Progenitor cell of endocrine pancreas (in vitro differentiated cells): ENCODE measurements around the gene CAMK4. TPM values are rescaled to one million over a fixed set of nuclear protein-coding genes. Genes with fewer than 3 reads are reported as not detected.

ENCODE experiments used
- DNase-seq: peaks from one replicate; pipeline ENCODE4 v3.0.0; 2021; ENCODE audit warnings: low spot score; ENCODE audit not compliant: unreplicated experiment
- H3K27ac Mint-ChIP-seq: 2 replicates; pipeline ENCODE4 v1.8.0; 2021; ENCODE audit warnings: mild to moderate bottlenecking, moderate library complexity, mixed read lengths
- H3K27me3 Mint-ChIP-seq: 2 replicates; pipeline ENCODE4 v1.8.0; 2021; ENCODE audit warnings: mixed read lengths
- H3K36me3 Mint-ChIP-seq: 2 replicates; pipeline ENCODE4 v1.8.0; 2022; ENCODE audit warnings: mixed read lengths; ENCODE audit not compliant: insufficient read depth
- H3K4me1 Mint-ChIP-seq: 2 replicates; pipeline ENCODE4 v1.8.0; 2021; ENCODE audit warnings: low read depth, mixed read lengths
- H3K4me3 Mint-ChIP-seq: 2 replicates; pipeline ENCODE4 v1.8.0; 2021; ENCODE audit warnings: low read depth, mild to moderate bottlenecking, moderate library complexity, mixed read lengths
- H3K9me3 Mint-ChIP-seq: 2 replicates; pipeline ENCODE4 v1.8.0; 2021; ENCODE audit warnings: low read depth, mixed read lengths
- total RNA-seq: library from RNA; stranded (reverse); gene quantifications from 2 replicates; pipeline ENCODE4 v1.2.1, GENCODE V29; 2021
- TF ChIP-seq, protein P1 (sequence below): fragments of 200-600 bp; sonication (generic); IDR thresholded peaks from one replicate; pipeline ENCODE4 v1.5.0; 2021; ENCODE audit warnings: antibody characterized with exemption, mild to moderate bottlenecking; ENCODE audit not compliant: unreplicated experiment

CAMK4 gene
- total RNA-seq, 1 donor from 2014 or later: 2.3 TPM

- no peaks in the 10 kb centered on the region for H3K36me3 Mint-ChIP-seq
- TF ChIP-seq, protein P1, sequence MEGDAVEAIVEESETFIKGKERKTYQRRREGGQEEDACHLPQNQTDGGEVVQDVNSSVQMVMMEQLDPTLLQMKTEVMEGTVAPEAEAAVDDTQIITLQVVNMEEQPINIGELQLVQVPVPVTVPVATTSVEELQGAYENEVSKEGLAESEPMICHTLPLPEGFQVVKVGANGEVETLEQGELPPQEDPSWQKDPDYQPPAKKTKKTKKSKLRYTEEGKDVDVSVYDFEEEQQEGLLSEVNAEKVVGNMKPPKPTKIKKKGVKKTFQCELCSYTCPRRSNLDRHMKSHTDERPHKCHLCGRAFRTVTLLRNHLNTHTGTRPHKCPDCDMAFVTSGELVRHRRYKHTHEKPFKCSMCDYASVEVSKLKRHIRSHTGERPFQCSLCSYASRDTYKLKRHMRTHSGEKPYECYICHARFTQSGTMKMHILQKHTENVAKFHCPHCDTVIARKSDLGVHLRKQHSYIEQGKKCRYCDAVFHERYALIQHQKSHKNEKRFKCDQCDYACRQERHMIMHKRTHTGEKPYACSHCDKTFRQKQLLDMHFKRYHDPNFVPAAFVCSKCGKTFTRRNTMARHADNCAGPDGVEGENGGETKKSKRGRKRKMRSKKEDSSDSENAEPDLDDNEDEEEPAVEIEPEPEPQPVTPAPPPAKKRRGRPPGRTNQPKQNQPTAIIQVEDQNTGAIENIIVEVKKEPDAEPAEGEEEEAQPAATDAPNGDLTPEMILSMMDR: no peak
- H3K9me3 Mint-ChIP-seq: no peaks in the 10 kb centered on the region
- no peak overlapping the region for H3K27ac Mint-ChIP-seq
- peaks cover 16% of the 10 kb centered on the region for H3K4me1 Mint-ChIP-seq
- DNase-seq: no peak
- no peaks in the 10 kb centered on the region for H3K27me3 Mint-ChIP-seq
- no peak overlapping the region for H3K4me3 Mint-ChIP-seq
Measured at GRCh38 chr5:111518777-111519176, 294.6 kb downstream of the CAMK4 start.

- no peak overlapping the region for H3K27ac Mint-ChIP-seq
- no peaks in the 10 kb centered on the region for H3K9me3 Mint-ChIP-seq
- no peaks in the 10 kb centered on the region for H3K27me3 Mint-ChIP-seq
- no peak overlapping the region for H3K4me3 Mint-ChIP-seq
- H3K4me1 Mint-ChIP-seq: peaks cover 13% of the 10 kb centered on the region
- no peaks in the 10 kb centered on the region for H3K36me3 Mint-ChIP-seq
- DNase-seq: no peak
- TF ChIP-seq, protein P1: no peak
Measured at GRCh38 chr5:111520908-111521307, 296.7 kb downstream of the CAMK4 start.

DNA sequence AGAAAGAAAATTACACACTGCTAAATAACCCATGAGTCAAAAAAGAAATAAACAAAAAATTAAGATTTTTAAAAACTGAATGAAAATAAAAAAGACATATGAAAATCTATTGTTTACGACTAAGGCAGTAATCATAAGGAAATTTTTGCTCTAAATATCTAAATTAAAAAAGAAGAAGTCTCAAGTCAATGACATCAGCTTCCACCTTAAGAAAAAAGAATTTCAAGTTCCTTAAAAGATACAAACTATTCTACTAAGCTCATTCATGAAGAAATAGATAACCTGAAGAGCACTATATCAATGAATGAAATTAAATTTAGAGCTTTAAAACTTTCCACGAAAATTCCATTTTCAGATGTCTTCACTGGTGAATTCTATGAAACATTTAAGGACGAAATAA is 303.9 kb downstream of the CAMK4 start:
- DNase-seq: no peak
- TF ChIP-seq, protein P1: no peak
- H3K9me3 Mint-ChIP-seq: no peaks in the 10 kb centered on the region
- no peak overlapping the region for H3K27ac Mint-ChIP-seq
- no peaks in the 10 kb centered on the region for H3K4me1 Mint-ChIP-seq
- H3K36me3 Mint-ChIP-seq: no peaks in the 10 kb centered on the region
- H3K27me3 Mint-ChIP-seq: peaks cover 3% of the 10 kb centered on the region
- no peak overlapping the region for H3K4me3 Mint-ChIP-seq

DNA sequence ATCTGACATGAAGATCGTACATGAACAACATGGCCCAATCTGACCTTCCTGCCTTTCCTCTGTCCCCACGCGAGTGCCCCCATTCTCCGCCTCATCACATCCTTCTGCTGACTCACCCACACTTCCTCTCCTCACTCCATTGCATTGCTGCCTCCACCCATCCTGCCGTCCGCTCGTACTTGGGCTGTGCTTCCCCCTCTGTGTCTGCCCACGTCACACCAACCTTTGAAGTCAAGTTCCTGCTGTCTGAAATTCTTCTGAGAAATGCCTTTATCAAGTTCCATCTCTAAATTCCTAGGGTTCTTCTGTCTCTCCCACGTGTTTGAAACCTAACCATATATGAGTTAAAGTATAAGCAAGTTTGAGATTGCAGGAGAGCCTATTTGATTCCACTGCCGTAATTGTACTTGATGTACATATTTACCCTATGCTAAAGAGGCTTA is 306.1 kb downstream of the CAMK4 start:
- peaks cover 7% of the 10 kb centered on the region for H3K9me3 Mint-ChIP-seq
- peaks cover 11% of the 10 kb centered on the region for H3K27me3 Mint-ChIP-seq
- DNase-seq: no peak
- TF ChIP-seq, protein P1: no peak
- no peaks in the 10 kb centered on the region for H3K4me1 Mint-ChIP-seq
- H3K27ac Mint-ChIP-seq: no peak overlapping the region
- H3K36me3 Mint-ChIP-seq: no peaks in the 10 kb centered on the region
- H3K4me3 Mint-ChIP-seq: no peak overlapping the region

DNA sequence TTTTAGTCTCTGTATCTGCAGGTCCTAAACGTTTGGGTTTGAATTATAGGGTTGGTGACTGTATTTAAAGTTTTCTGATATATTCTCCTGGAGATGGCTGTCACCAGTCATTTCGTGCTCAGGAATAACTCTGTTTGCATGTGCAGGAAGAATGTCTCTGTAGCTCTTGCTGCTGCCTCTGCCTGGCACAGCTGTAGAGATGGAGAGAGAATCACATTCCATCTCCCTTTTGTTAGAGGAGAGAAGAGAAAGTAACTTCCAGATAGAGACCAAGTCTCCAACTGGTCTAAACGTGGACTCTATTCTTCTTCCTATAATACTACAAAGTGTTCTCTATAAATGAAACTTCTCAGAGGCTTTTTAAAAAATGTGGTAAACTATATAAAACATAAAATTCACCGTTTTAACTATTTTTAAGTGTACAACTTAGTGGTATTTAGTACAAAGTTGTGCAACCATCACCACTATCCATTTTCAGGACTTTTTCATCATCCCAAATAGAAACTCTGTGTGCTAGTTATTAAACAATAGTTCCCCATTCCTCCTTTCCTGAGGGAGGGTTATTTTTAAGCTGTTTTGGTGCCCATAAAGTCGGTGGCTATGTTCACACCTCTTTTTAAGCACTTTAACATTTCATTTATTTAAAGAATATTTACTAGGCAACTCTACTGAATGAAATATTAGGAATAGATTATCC is 308.9 kb downstream of the CAMK4 start:
- Mint-ChIP-seq H3K4me3 (no peak overlapping the region), H3K9me3 (peaks cover 7% of the 10 kb centered on the region), H3K27ac (peak overlapping the region; percentile 27), H3K36me3 (no peaks in the 10 kb centered on the region), H3K27me3 (peaks cover 17% of the 10 kb centered on the region), H3K4me1 (no peaks in the 10 kb centered on the region)
- TF ChIP-seq, protein P1: no peak
- DNase-seq: no peak
